Heart right ventricle (tissue), 16 donors: ENCODE data around the gene IL11RA. TPM values are rescaled to one million over a fixed set of nuclear protein-coding genes. Genes with fewer than 3 reads are reported as not detected.

Source experiments
- ATAC-seq, 8 donors: fragments of 200-7000 bp; cut with Tn5 transposase; one replicate each; pipeline ENCODE4 v1.9.1; 2020; ENCODE audit warnings: mild to moderate bottlenecking in 8 of 8, moderate library complexity in 8 of 8, moderate number of reproducible peaks in 1 of 8
- DNase-seq, 2 donors: peaks; one replicate each; pipeline ENCODE4 v3.0.0-alpha.2; 2020
- H3K27ac ChIP-seq, 10 donors: fragments of 200-600 bp; sonication (generic) in 2 of 10; one replicate each; pipeline versions ENCODE4 v1.5.0 to v1.8.0; 2020 to 2022; ENCODE audit warnings: mild to moderate bottlenecking in 3 of 10
- H3K27me3 ChIP-seq, 7 donors: fragments of 200-600 bp; one replicate each; pipeline ENCODE4 v1.8.0; 2021 to 2022; ENCODE audit warnings: mild to moderate bottlenecking in 2 of 7
- H3K36me3 ChIP-seq, 9 donors: fragments of 200-600 bp; sonication (generic) in 1 of 9; one replicate each; pipeline versions ENCODE4 v1.5.0 to v1.8.0; 2020 to 2022; ENCODE audit warnings: mild to moderate bottlenecking in 2 of 9
- H3K4me1 ChIP-seq, 9 donors: fragments of 200-600 bp; sonication (generic) in 1 of 9; one replicate each; pipeline versions ENCODE4 v1.5.0 to v1.8.0; 2020 to 2022; ENCODE audit warnings: mild to moderate bottlenecking in 4 of 9
- H3K4me3 ChIP-seq, 10 donors: fragments of 200-600 bp; sonication (generic) in 2 of 10; one replicate each; pipeline versions ENCODE4 v1.5.0 to v1.8.0; 2020 to 2022; ENCODE audit warnings: mild to moderate bottlenecking in 7 of 10, moderate library complexity in 2 of 10
- H3K9me3 ChIP-seq, 11 donors: fragments of 200-600 bp in 10 of 11; sonication (generic) in 2 of 11; one replicate each; pipeline versions ENCODE4 v1.5.0 to v1.8.0; 2013 to 2022; ENCODE audit warnings: mild to moderate bottlenecking in 2 of 11, control low read depth in 1 of 11, moderate library complexity in 1 of 11
- CTCF ChIP-seq, 9 donors: fragments of 200-600 bp; sonication (generic) in 2 of 9; IDR thresholded peaks; one replicate each; pipeline versions ENCODE4 v1.5.0 to v1.8.0; 2021 to 2022; ENCODE audit warnings: antibody characterized with exemption in 9 of 9, mild to moderate bottlenecking in 5 of 9, moderate library complexity in 1 of 9
- WGBS, 2 donors: extraction: QIAGEN DNeasy Blood & Tissue Kit; methylation state at CpG; one replicate each; pipeline ENCODE4 v1.1.7; 2013; ENCODE audit warnings: inconsistent platforms in 1 of 2; 5-methylcytosine and 5-hydroxymethylcytosine counted together
- intact Hi-C, 10 donors: fragments of 100-400 bp; cut with DNase I; formaldehyde crosslinking; loops; one replicate each; pipeline versions ENCODE4 v1.11.1 to v1.14.2; 2022
- long read RNA-seq, 3 donors: library from polyadenylated mRNA; unstranded; transcript quantifications; one replicate each; pipeline ENCODE4 v2.0.0, GENCODE V29; 2020 to 2021
- polyA plus RNA-seq, 2 donors: library from polyadenylated mRNA; stranded (reverse); fragments of 200-250 nt; gene quantifications; one replicate each; pipeline ENCODE4 v1.2.3, GENCODE V29; 2013
- total RNA-seq, 10 donors: library from RNA; stranded (reverse); fragmentation: NEBNext Ultra II Directional in 3 of 10; extraction: Animal tissue kit (Norgen Biotek cat#: 25700) in 3 of 10; gene quantifications; one replicate each; pipeline versions ENCODE4 v1.2.1 to v1.2.4, GENCODE V29; 2021 to 2023
- donor health status: Arrhythmogenic right ventricular cardiomyopathy.
- donor health status: ischemic (EF 13 %, LVEDD 7.1; RV severe dilation, severe dysfunction).
- donor health status: healthy with polysubstance abuse.
- donor health status: DM: no; HTN: yes; CAD: no.
- donor health status: DM: no; HTN: no; CAD: no.
- donor health status: ischemic (EF 25% LVEDD 6.9; RV normal size, moderate dysfunction).
- donor health status: ischemic (EF 25% LVEDD 5.7; RV mildly dilated, moderate dysfunction).
- donor health status: healthy.
- donor health status: DM: yes; HTN: yes; CAD: no.
- donor health status: Ischemic cardiomyopathy.
- donor health status: ischemic (EF 35%, LVEDD 5.7; RV mildly dilated, moderate dysfunction).
- donor health status: nonischemic (EF 11% LVEDD 7.7; RV severe dilation, severe dysfunction).
- donor health status: DM: yes; HTN: yes; CAD: no.
- donor health status: PGD.
- donor health status: ischemic (EF 29% LVEDD 5.4; RV normal size, mild dysfunction).
- donor health status: nonischemic (EF 23%, LVEDD 6.1; RV moderate dilation, normal function).

The IL11RA gene
- total RNA-seq (10 to 100 TPM; 45.2 to 53.7 (median 48.1) TPM), polyA plus RNA-seq (10 to 100 TPM; 26.9 to 30.0 TPM)
- long read RNA-seq, donor 1, transcript IL11RA-202 (13 exons, 1,700 nt), result major isoform, 38 of 60 reads
- long read RNA-seq, donor 1, partial matches to known transcripts, result 11 of 60 reads
- long read RNA-seq, donor 1, other reads (novel, unspliced or antisense), result 11 of 60 reads
- long read RNA-seq, donor 2, transcript IL11RA-202 (13 exons, 1,700 nt), result major isoform, 37 of 80 reads
- long read RNA-seq, donor 2, partial matches to known transcripts, result 19 of 80 reads
- long read RNA-seq, donor 2, other reads (novel, unspliced or antisense), result 23 of 80 reads
- long read RNA-seq, donor 3, transcript IL11RA-202 (13 exons, 1,700 nt), result major isoform, 38 of 70 reads
- long read RNA-seq, donor 3, partial matches to known transcripts, result 15 of 70 reads
- long read RNA-seq, donor 3, other reads (novel, unspliced or antisense), result 17 of 70 reads

GRCh38 chr9:34651876-34652601 lies at the start of gene IL11RA:
Gene IL11RA, plus strand, starts transcription at chr9:34652185. Its CDS starts 3,033 bp downstream, at chr9:34655218.
- 2 to 4% methylated on average over 21 to 24 of the region's 24 CpGs for WGBS, 2 donors
- H3K9me3 ChIP-seq, result no peaks in the 10 kb centered on the region
- intact Hi-C loops, result no loop called here
- peak; percentile 77 to 89 (median 84) for ATAC-seq
- H3K4me1 ChIP-seq, result peaks cover 17 to 78% (median 59%) of the 10 kb centered on the region in 9 donors
- peak; percentile 91 to 95 for DNase-seq
- TF ChIP-seq CTCF (IDR thresholded peaks at IDR 0.05), result peak in 1 of 9 donors; percentile 19
- peak within 1 kb of the TSS; percentile 18 to 93 (median 82) for H3K27ac ChIP-seq
- H3K4me3 ChIP-seq, result peak within 1 kb of the TSS in 9 of 10 donors; percentile 30 to 66 (median 55)
- H3K27me3 ChIP-seq, result no peaks in the 10 kb centered on the region
- H3K36me3 ChIP-seq, result peaks cover 0 to 36% (median 13%) of the 10 kb centered on the region in 9 donors

GRCh38 chr9:34603610-34604231 lies 48.3 kb upstream of the IL11RA start:
- 56 to 58% methylated on average over 4 of the region's 4 CpGs for WGBS, 2 donors
- Histone ChIP-seq H3K27me3 (no peaks in the 10 kb centered on the region), H3K36me3 (no peaks in the 10 kb centered on the region), H3K4me1 (no peaks in the 10 kb centered on the region), H3K4me3 (no peak overlapping the region), H3K27ac (no peak overlapping the region), H3K9me3 (no peaks in the 10 kb centered on the region)
- TF ChIP-seq CTCF (IDR thresholded peaks at IDR 0.05), result peak; percentile 82 to 94 (median 93)
- intact Hi-C loops, result loop anchor here in 8 of 10 donors (2.0 to 10.0 kb wide), 7 partner anchors 101 to 271 kb away; no protein-coding TSS in a partner anchor
- DNase-seq (peak; percentile 78 to 85), ATAC-seq (peak; percentile 76 to 91 (median 87))

- no peaks in the 10 kb centered on the region for H3K9me3 ChIP-seq
- no peak for TF ChIP-seq CTCF (IDR thresholded peaks at IDR 0.05)
- no peak for DNase-seq
- H3K27ac ChIP-seq, result no peak overlapping the region
- ATAC-seq, result no peak
- H3K4me3 ChIP-seq, result no peak overlapping the region
- H3K27me3 ChIP-seq, result no peaks in the 10 kb centered on the region
- H3K36me3 ChIP-seq, result no peaks in the 10 kb centered on the region
- intact Hi-C loops, result loop anchor here in 2 of 10 donors (10.0 kb wide), 3 partner anchors 201 to 271 kb away; no protein-coding TSS in a partner anchor
- H3K4me1 ChIP-seq, result peaks cover 2 to 14% (median 12%) of the 10 kb centered on the region in 9 donors
These were observed 45.8 kb upstream of the IL11RA start for GRCh38 chr9:34606190-34606589.

- Histone ChIP-seq H3K9me3 (no peaks in the 10 kb centered on the region), H3K36me3 (no peaks in the 10 kb centered on the region), H3K27ac (no peak overlapping the region), H3K4me1 (peaks cover 2 to 18% (median 15%) of the 10 kb centered on the region in 9 donors), H3K27me3 (no peaks in the 10 kb centered on the region), H3K4me3 (no peak overlapping the region)
- WGBS, 2 donors, result 87 to 89% methylated on average over 3 of the region's 3 CpGs
- TF ChIP-seq CTCF (IDR thresholded peaks at IDR 0.05), result no peak
- ATAC-seq, result no peak
- intact Hi-C loops, result loop anchor here in 2 of 10 donors (10.0 kb wide), 3 partner anchors 202 to 272 kb away; no protein-coding TSS in a partner anchor
- no peak for DNase-seq
These were observed 45.1 kb upstream of the IL11RA start for GRCh38 chr9:34606905-34607304.
